ENCODE data around the gene ZNF735. TPM values are rescaled to one million over a fixed set of nuclear protein-coding genes. Genes with fewer than 3 reads are reported as not detected.
"Not testable (repeated sequence)": the region's sequence is repeated elsewhere in the genome, so short reads cannot be mapped to it uniquely, and the experiment has no call there.

ZNF735 gene
- polyA plus RNA-seq, 2 donors, result not detected

DNA sequence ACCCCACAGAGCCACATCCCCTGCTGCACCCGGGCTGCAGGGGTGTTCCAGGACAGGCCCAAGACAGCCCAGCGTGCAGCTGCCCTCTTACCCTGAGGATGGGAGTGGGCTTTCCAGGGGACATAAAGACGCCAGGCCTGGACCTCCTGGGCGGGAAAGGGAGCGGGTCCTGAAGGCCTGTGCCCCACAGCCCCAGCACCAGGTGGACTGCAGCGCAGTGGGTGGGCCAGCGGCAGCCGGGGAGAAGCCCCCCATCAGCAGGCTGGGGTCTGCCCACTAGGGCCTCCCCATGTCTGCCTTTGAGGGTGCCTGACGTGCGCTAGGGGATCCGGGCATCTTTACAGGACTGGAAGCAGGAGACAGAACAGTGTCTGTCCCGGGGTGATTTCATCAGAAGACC is 22.6 kb upstream of the ZNF735 start:
- no peaks in the 10 kb centered on the region for H3K27me3 ChIP-seq (ENCODE audit: control insufficient read depth in 1 of 2, insufficient read depth in 2 of 2, low read length in 2 of 2)
- peaks cover 27 to 39% of the 10 kb centered on the region in 2 donors for H3K9me3 ChIP-seq (ENCODE audit: control insufficient read depth in 2 of 2, insufficient read depth in 1 of 2, low read depth in 1 of 2, low read length in 1 of 2)
- no peaks in the 10 kb centered on the region for H3K36me3 ChIP-seq (ENCODE audit: control insufficient read depth in 2 of 2, insufficient read depth in 2 of 2, low read length in 1 of 2)
- H3K4me3 ChIP-seq (ENCODE audit: low read depth in 1 of 2, low read length in 2 of 2), result no peak overlapping the region
- peaks cover 0 to 3% of the 10 kb centered on the region in 2 donors for H3K4me1 ChIP-seq (ENCODE audit: control insufficient read depth in 2 of 2, insufficient read depth in 2 of 2, low read length in 1 of 2)
- 90 to 91% methylated on average over 11 to 12 of the region's 12 CpGs for WGBS, 2 donors
- no peak overlapping the region for H3K27ac ChIP-seq (ENCODE audit: low read depth in 2 of 2, low read length in 1 of 2)

DNA sequence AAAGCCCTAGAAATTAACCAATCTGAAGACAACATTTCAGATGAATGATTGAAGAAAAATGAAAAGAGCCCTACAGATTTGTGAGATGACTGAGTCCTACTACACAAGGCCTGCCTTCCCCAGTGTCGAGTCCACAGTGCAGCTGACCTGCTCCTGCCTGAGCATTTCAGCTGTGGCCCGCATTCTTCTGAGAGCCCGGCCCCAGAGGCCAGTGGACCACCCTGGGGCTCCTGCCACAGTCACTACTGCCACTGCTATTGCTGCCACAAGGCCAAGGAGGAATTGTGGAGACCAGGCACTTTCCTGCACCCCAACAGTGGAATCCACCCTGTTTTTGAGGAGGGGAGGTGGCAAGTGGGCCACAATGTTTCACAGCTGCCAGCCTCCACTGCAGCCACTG is 19.6 kb upstream of the ZNF735 start:
- WGBS, 2 donors, result 52 to 63% methylated on average over 3 of the region's 3 CpGs
- Histone ChIP-seq H3K36me3 (ENCODE audit: control insufficient read depth in 2 of 2, insufficient read depth in 2 of 2, low read length in 1 of 2) (no peaks in the 10 kb centered on the region), H3K27me3 (ENCODE audit: control insufficient read depth in 1 of 2, insufficient read depth in 2 of 2, low read length in 2 of 2) (no peaks in the 10 kb centered on the region), H3K4me1 (ENCODE audit: control insufficient read depth in 2 of 2, insufficient read depth in 2 of 2, low read length in 1 of 2) (peaks cover 0 to 3% of the 10 kb centered on the region in 2 donors), H3K27ac (ENCODE audit: low read depth in 2 of 2, low read length in 1 of 2) (no peak overlapping the region), H3K9me3 (ENCODE audit: control insufficient read depth in 2 of 2, insufficient read depth in 1 of 2, low read depth in 1 of 2, low read length in 1 of 2) (peaks cover 25 to 37% of the 10 kb centered on the region in 2 donors), H3K4me3 (ENCODE audit: low read depth in 1 of 2, low read length in 2 of 2) (no peak overlapping the region)

DNA sequence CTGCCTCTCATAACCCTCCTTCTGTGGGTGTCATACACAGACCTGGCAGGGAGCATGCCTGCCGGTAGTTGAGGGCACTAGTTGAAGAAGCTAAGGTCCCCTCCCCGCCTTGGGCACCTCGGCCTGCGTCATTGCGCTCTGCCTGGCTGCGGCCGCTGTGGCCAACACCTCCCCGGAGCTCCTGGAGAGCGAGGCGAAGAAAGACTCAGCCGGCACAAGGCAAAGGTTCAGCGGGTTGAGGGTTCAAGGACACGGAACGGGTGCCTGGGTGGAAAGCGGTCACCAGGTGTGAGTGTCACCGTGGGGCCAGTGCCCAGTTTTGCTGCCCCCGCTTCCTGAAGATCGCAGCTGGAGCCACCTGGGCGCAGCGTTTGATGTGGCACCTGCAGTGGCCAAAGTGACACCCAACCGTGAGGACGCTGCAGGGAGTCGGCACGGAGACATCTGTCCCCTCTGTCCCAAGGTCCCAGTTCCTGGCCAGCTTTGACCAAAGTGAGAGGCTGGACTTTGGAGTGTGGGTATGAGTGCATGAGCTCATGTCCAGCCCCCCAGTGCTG is 14.8 kb upstream of the ZNF735 start:
- H3K4me1 ChIP-seq (ENCODE audit: control insufficient read depth in 2 of 2, insufficient read depth in 2 of 2, low read length in 1 of 2), result no peaks in the 10 kb centered on the region
- no peak overlapping the region for H3K27ac ChIP-seq (ENCODE audit: low read depth in 2 of 2, low read length in 1 of 2)
- peaks cover 16 to 22% of the 10 kb centered on the region in 2 donors for H3K9me3 ChIP-seq (ENCODE audit: control insufficient read depth in 2 of 2, insufficient read depth in 1 of 2, low read depth in 1 of 2, low read length in 1 of 2)
- H3K36me3 ChIP-seq (ENCODE audit: control insufficient read depth in 2 of 2, insufficient read depth in 2 of 2, low read length in 1 of 2), result no peaks in the 10 kb centered on the region
- WGBS, 2 donors, result 90 to 93% methylated on average over 24 of the region's 24 CpGs
- H3K4me3 ChIP-seq (ENCODE audit: low read depth in 1 of 2, low read length in 2 of 2), result no peak overlapping the region
- no peaks in the 10 kb centered on the region for H3K27me3 ChIP-seq (ENCODE audit: control insufficient read depth in 1 of 2, insufficient read depth in 2 of 2, low read length in 2 of 2)

DNA sequence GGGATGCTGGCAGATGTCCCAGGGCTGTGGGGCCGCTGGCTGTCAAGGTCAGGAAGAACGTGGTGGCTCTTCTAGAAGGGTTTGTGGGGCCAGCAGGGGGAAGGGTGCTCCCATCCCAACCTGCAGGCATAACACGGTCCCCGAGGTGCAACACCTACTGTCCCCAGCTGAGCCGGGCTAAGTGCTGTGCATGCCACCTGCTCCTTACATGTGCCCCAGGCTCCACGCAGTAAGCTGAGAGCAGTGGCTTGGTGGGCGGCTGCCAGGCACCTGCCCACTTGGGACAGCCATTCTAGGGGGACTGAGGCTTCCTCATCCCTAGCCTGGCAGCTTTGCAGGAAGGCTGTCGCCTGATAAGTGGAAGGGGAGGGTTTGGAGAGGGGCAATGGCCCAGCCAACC is 14.2 kb upstream of the ZNF735 start:
- H3K9me3 ChIP-seq (ENCODE audit: control insufficient read depth in 2 of 2, insufficient read depth in 1 of 2, low read depth in 1 of 2, low read length in 1 of 2), result peaks cover 11 to 17% of the 10 kb centered on the region in 2 donors
- H3K4me3 ChIP-seq (ENCODE audit: low read depth in 1 of 2, low read length in 2 of 2), result no peak overlapping the region
- H3K27me3 ChIP-seq (ENCODE audit: control insufficient read depth in 1 of 2, insufficient read depth in 2 of 2, low read length in 2 of 2), result no peaks in the 10 kb centered on the region
- no peak overlapping the region for H3K27ac ChIP-seq (ENCODE audit: low read depth in 2 of 2, low read length in 1 of 2)
- no peaks in the 10 kb centered on the region for H3K36me3 ChIP-seq (ENCODE audit: control insufficient read depth in 2 of 2, insufficient read depth in 2 of 2, low read length in 1 of 2)
- no peaks in the 10 kb centered on the region for H3K4me1 ChIP-seq (ENCODE audit: control insufficient read depth in 2 of 2, insufficient read depth in 2 of 2, low read length in 1 of 2)
- 80 to 83% methylated on average over 8 of the region's 8 CpGs for WGBS, 2 donors

DNA sequence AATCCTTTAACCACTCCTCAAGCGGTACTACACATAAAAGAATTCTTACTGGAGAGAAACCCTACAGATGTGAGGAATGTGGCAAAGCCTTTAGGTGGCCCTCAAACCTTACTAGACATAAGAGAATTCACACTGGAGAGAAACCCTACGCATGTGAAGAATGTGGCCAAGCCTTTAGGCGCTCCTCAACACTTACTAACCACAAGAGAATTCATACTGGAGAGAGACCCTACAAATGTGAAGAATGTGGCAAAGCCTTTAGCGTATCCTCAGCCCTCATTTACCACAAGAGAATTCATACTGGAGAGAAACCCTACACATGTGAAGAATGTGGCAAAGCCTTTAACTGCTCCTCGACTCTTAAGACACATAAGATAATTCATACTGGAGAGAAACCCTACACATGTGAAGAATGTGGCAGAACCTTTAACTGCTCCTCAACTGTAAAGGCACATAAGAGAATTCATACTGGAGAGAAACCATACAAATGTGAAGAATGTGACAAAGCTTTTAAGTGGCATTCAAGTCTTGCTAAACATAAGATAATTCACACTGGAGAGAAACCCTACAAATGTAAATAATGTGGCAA is 12.8 kb downstream of the ZNF735 start:
- 81 to 85% methylated on average over 5 of the region's 5 CpGs for WGBS, 2 donors
- H3K27ac ChIP-seq (ENCODE audit: low read depth in 2 of 2, low read length in 1 of 2); H3K4me1 ChIP-seq (ENCODE audit: control insufficient read depth in 2 of 2, insufficient read depth in 2 of 2, low read length in 1 of 2); H3K36me3 ChIP-seq (ENCODE audit: control insufficient read depth in 2 of 2, insufficient read depth in 2 of 2, low read length in 1 of 2); H3K9me3 ChIP-seq (ENCODE audit: control insufficient read depth in 2 of 2, insufficient read depth in 1 of 2, low read depth in 1 of 2, low read length in 1 of 2); H3K4me3 ChIP-seq (ENCODE audit: low read depth in 1 of 2, low read length in 2 of 2); H3K27me3 ChIP-seq (ENCODE audit: control insufficient read depth in 1 of 2, insufficient read depth in 2 of 2, low read length in 2 of 2): not testable (repeated sequence)

DNA sequence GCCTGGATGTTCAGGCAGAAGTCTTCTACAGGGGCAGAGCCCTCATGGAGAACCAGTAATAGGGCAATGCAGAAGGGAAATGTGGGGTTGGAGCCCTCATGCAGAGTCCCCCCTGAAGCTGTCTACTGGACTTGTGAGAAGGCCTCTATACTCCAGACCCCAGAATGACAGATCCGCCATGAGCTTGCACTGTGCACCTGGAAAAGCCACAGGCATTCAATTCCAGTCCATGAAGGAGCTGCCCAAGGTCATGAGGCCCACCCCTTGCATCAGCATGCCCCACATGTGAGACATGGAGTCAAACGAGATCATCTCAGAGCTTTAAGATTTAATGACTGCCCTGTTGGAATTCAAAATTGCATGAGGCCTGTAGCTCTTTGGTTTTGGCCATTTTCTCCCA is 16.4 kb downstream of the ZNF735 start:
- Histone ChIP-seq H3K4me3 (ENCODE audit: low read depth in 1 of 2, low read length in 2 of 2) (no peak overlapping the region), H3K27me3 (ENCODE audit: control insufficient read depth in 1 of 2, insufficient read depth in 2 of 2, low read length in 2 of 2) (no peaks in the 10 kb centered on the region), H3K9me3 (ENCODE audit: control insufficient read depth in 2 of 2, insufficient read depth in 1 of 2, low read depth in 1 of 2, low read length in 1 of 2) (peaks cover 4 to 18% of the 10 kb centered on the region in 2 donors), H3K36me3 (ENCODE audit: control insufficient read depth in 2 of 2, insufficient read depth in 2 of 2, low read length in 1 of 2) (no peaks in the 10 kb centered on the region), H3K4me1 (ENCODE audit: control insufficient read depth in 2 of 2, insufficient read depth in 2 of 2, low read length in 1 of 2) (no peaks in the 10 kb centered on the region), H3K27ac (ENCODE audit: low read depth in 2 of 2, low read length in 1 of 2) (no peak overlapping the region)
- WGBS, 2 donors, result 36 to 42% methylated on average over 2 of the region's 2 CpGs

DNA sequence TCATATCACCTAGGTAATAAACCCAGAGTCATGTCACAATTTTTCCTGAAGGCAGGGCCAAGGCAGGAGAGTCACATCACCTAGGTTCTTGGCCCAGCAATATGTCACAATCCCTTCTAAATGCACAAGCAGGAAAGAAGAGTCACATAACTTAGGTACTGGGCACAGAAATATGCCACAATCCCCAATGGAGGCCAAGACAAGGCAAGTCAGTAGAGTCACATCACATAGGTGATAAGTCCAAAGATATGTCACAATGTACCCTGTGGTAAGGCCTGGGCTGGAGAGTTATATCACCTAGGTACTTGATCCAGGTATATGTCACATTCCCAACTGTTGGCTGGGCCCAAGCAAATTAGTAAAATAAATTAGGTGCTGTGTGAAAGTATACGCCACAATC is 21.2 kb downstream of the ZNF735 start, which contains the start of gene ZNF679:
Gene ZNF679 (plus strand): TSS at position 301 of the 400 bp plus-strand sequence. CDS start 20,644 bp downstream, outside the sequence.
- 90 to 93% methylated on average over 1 of the region's 1 CpG for WGBS, 2 donors
- H3K4me3 ChIP-seq (ENCODE audit: low read depth in 1 of 2, low read length in 2 of 2); H3K27ac ChIP-seq (ENCODE audit: low read depth in 2 of 2, low read length in 1 of 2); H3K4me1 ChIP-seq (ENCODE audit: control insufficient read depth in 2 of 2, insufficient read depth in 2 of 2, low read length in 1 of 2); H3K36me3 ChIP-seq (ENCODE audit: control insufficient read depth in 2 of 2, insufficient read depth in 2 of 2, low read length in 1 of 2); H3K27me3 ChIP-seq (ENCODE audit: control insufficient read depth in 1 of 2, insufficient read depth in 2 of 2, low read length in 2 of 2): not testable (repeated sequence)
- peaks cover 4 to 16% of the 10 kb centered on the region in 2 donors for H3K9me3 ChIP-seq (ENCODE audit: control insufficient read depth in 2 of 2, insufficient read depth in 1 of 2, low read depth in 1 of 2, low read length in 1 of 2)

DNA sequence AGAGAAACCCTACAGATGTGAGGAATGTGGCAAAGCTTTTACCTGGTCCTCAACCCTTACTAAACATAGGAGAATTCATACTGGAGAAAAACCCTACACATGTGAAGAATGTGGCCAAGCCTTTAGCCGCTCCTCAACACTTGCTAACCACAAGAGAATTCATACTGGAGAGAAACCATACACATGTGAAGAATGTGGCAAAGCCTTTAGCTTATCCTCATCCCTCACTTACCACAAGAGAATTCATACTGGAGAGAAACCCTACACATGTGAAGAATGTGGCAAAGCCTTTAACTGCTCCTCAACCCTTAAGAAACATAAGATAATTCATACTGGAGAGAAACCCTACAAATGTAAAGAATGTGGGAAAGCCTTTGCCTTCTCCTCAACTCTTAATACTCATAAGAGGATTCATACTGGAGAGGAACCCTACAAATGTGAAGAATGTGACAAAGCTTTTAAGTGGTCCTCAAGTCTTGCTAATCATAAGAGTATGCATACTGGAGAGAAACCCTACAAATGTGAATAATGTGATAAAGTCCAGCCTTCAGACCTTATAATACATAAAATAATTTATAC is 59.4 kb downstream of the ZNF735 start:
- Histone ChIP-seq H3K27me3 (ENCODE audit: control insufficient read depth in 1 of 2, insufficient read depth in 2 of 2, low read length in 2 of 2) (no peaks in the 10 kb centered on the region), H3K36me3 (ENCODE audit: control insufficient read depth in 2 of 2, insufficient read depth in 2 of 2, low read length in 1 of 2) (no peaks in the 10 kb centered on the region), H3K27ac (ENCODE audit: low read depth in 2 of 2, low read length in 1 of 2) (no peak overlapping the region), H3K4me3 (ENCODE audit: low read depth in 1 of 2, low read length in 2 of 2) (no peak overlapping the region), H3K4me1 (ENCODE audit: control insufficient read depth in 2 of 2, insufficient read depth in 2 of 2, low read length in 1 of 2) (no peaks in the 10 kb centered on the region), H3K9me3 (ENCODE audit: control insufficient read depth in 2 of 2, insufficient read depth in 1 of 2, low read depth in 1 of 2, low read length in 1 of 2) (peaks cover 2 to 6% of the 10 kb centered on the region in 2 donors)
- whole genome bisulfite sequencing, 2 donors, result 84 to 89% methylated on average over 1 of the region's 1 CpG
